ENCODE results near the gene RAET1L.
A peak's percentile ranks its signal among the peaks of the same experiment; 100 is the strongest.
"Not testable (repeated sequence)": the region's sequence is repeated elsewhere in the genome, so short reads cannot be mapped to it uniquely, and the experiment has no call there.

The RAET1L gene

DNA sequence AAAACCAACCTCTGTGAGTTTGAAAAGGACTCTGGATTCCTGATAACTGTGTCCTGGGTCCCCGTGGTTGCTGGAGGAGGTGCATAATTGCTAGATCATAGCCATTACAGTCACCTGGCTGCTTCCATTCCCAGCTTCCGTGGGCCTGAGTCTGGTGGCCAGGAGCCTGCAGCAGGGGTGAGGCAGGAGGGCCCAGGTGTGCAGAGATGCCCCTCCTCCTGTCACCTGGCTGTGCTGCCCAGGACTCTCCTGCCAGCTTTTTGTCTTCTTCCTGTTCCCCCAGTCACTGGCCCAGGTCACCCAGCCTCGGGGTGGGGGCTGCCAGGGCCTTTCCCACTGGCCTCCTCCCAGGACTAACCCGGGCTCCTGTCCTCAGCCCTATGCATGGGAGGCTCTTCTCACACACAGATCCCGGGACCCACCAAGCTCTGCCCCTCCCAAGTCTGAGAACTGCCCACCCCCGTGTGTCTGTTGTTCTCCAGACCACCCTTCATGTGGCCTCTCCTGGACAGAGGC is 30.0 kb downstream of the RAET1L start:
- no peaks in the 10 kb centered on the region for H3K9me3 ChIP-seq (ENCODE audit: low read depth, low read length)
- no peak overlapping the region for H3K27ac ChIP-seq
- H3K36me3 ChIP-seq (ENCODE audit: insufficient read depth, low read length) = no peaks in the 10 kb centered on the region
- TF ChIP-seq EZH2 (IDR thresholded peaks at IDR 0.05) (no peak), FOXP2 (optimal IDR thresholded peaks at IDR 0.05; ENCODE audit: control extremely low read depth, extremely low read length, insufficient read depth) (no peak)
- no peak overlapping the region for H3K9ac ChIP-seq (ENCODE audit: insufficient read length)
- no peak overlapping the region for H3K4me3 ChIP-seq
- DNase-seq (ENCODE audit: low read depth, low spot score) = no peak

DNA sequence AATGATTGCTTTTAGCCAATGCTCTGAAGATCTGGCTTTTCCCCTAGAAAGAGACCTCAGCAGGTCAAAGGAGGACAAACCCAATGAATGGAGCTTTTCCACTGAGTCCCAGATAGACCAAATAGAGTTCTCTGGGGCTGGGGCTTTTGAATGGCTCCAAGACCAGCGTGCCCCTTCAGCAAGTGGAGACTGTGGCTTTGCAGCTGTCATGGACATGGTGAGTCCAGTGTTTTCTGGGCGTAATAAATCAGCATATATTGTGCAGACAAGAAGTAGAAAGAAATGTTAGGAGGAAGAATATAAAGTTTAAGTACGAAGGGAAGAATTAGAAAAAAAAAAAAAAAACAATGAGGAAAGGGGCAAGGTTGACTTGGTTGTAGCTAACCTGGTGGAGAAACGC is 33.5 kb downstream of the RAET1L start:
- TF ChIP-seq EZH2 (IDR thresholded peaks at IDR 0.05) = no peak
- no peak for TF ChIP-seq FOXP2 (optimal IDR thresholded peaks at IDR 0.05; ENCODE audit: control extremely low read depth, extremely low read length, insufficient read depth)
- no peak for TF ChIP-seq POLR2AphosphoS5 (IDR thresholded peaks at IDR 0.05; ENCODE audit: borderline replicate concordance, low read depth, low read length)
- Histone ChIP-seq H3K27ac (no peak overlapping the region), H3K9ac (ENCODE audit: insufficient read length) (no peak overlapping the region), H3K4me3 (no peak overlapping the region), H3K9me3 (ENCODE audit: low read depth, low read length) (no peaks in the 10 kb centered on the region), H3K36me3 (ENCODE audit: insufficient read depth, low read length) (no peaks in the 10 kb centered on the region)
- no peak for DNase-seq (ENCODE audit: low read depth, low spot score)

DNA sequence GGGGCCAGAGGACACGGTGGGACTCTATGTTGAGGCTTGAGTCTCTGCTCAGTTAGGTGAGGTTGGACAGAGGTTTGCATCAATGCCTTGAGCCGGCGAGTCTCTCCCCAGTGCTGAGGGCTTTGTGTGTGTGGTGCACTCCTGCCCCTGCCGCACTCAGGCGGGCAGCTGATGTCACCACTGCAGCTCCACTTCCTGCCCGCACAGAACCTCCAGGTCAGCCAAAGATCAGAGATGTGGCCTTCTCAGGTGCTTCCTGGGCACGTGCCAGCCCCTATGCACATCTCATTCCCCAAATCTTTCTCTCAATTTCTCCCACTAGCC is 33.9 kb downstream of the RAET1L start:
- H3K4me3 ChIP-seq = peak overlapping the region; percentile 76; the same call in 1 of the 2 replicates
- not testable (repeated sequence) for H3K9me3 ChIP-seq (ENCODE audit: low read depth, low read length); DNase-seq (ENCODE audit: low read depth, low spot score); H3K27ac ChIP-seq; H3K9ac ChIP-seq (ENCODE audit: insufficient read length); H3K36me3 ChIP-seq (ENCODE audit: insufficient read depth, low read length)

DNA sequence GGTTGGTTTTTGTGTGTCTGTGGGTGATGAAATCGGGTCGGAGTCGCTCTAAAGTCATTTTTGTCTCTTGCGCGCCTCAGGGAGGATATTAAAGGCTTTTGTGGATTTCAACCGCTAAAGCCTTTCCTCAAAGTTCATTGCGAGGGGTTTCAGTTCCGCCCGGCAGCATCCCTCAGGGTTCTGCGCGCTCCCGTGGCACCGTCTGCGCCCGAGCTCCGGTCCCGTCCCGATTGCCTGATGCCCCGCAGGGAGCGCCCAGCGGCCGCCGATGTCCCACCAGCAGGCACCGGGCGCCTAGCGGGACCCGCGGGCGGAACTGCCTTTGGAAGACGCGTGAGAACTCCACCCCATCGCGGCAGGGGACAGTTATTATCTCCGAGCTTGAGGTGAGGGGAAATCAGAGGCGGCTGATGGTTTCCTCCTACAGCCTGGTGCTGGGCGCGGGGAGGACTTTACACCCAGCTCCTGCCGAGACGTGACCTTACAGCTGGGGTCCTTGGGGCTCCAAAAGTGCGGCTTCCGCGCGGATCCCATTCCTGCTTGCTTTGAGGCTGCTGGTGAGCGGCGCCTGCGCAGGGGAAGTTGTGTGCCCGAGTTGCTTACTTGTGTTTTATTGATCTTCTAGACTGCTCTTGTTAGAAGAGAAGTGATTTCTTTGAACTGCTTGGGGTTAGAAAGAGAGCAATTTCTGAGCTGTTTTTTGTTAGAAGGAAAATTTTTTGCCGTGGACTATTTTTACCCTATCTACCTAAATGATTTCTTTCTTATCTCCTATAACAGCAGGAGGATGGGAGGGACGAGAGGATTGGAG is 34.5 kb downstream of the RAET1L start:
- no peak overlapping the region for H3K9ac ChIP-seq (ENCODE audit: insufficient read length)
- H3K9me3 ChIP-seq (ENCODE audit: low read depth, low read length) = no peaks in the 10 kb centered on the region
- no peak for DNase-seq (ENCODE audit: low read depth, low spot score)
- no peaks in the 10 kb centered on the region for H3K36me3 ChIP-seq (ENCODE audit: insufficient read depth, low read length)
- H3K27ac ChIP-seq = no peak overlapping the region
- TF ChIP-seq EZH2 (IDR thresholded peaks at IDR 0.05) (peak; percentile 61), FOXP2 (optimal IDR thresholded peaks at IDR 0.05; ENCODE audit: control extremely low read depth, extremely low read length, insufficient read depth) (no peak)
- H3K4me3 ChIP-seq = peak overlapping the region; percentile 76

DNA sequence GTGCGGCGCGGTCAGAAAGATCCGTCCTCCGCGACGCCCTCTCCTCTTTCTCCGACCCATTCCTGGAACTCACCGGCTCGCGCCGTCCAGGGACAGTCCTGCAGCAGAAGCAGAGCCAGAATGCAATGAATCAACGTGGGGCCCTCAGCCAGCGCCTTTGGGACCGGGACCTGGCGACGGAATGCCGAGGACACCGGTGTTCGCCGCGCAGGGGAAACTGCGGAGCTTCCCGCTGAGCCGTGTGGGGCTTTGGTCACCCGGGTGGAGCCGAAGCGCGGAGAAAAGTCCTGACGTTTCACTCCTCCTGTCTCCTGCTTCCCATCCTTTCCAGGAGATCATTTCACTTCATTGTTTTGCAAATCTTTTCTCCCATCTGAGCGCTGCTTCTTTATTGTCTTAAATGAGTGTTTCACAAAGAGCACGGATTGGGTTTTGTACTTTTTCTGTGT is 35.1 kb downstream of the RAET1L start:
- no peak overlapping the region for H3K9ac ChIP-seq (ENCODE audit: insufficient read length)
- no peak for DNase-seq (ENCODE audit: low read depth, low spot score)
- H3K4me3 ChIP-seq = peak overlapping the region; percentile 76

DNA sequence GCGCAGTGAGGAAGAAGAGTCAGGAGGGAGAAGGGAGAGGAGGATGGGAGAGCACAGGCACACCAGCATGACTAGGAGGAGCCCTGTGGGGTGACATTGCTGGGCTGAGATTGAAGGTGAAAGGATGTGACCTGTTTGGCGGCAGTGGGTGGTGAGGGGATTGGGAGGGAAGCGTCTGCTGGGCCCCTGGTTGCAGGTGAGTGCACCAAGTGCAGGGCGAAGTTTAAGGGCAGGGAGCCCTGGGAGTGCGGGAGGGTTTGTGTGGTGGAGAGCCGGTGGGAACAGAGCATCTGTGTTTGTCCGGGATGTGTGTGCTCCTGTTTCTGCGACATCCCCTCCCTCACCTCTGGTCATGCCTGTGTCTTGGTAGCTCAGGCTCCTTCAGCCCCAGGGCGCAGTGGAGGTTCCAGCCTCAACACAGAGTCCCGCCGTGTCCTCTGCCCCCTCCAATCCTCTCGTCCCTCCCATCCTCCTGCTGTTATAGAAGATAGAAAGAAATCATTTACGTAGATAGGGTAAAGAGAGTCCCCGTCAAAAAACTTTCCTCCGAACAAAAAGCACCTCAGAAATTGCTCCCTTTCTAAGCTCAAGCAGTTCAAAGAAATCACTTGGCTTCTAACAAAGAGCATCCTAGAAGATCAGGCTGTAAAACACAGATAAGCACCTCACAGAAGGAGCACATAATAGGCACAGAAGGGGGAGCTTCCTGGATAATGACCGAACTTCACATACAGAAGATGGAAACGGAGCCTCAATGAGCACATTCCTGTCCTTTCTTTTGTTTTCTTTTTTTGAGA is 36.6 kb downstream of the RAET1L start:
- no peaks in the 10 kb centered on the region for H3K36me3 ChIP-seq (ENCODE audit: insufficient read depth, low read length)
- TF ChIP-seq EZH2 (IDR thresholded peaks at IDR 0.05) (no peak), POLR2AphosphoS5 (IDR thresholded peaks at IDR 0.05; ENCODE audit: borderline replicate concordance, low read depth, low read length) (no peak), FOXP2 (optimal IDR thresholded peaks at IDR 0.05; ENCODE audit: control extremely low read depth, extremely low read length, insufficient read depth) (no peak)
- H3K9me3 ChIP-seq (ENCODE audit: low read depth, low read length) = no peaks in the 10 kb centered on the region
- no peak for DNase-seq (ENCODE audit: low read depth, low spot score)
- H3K4me3 ChIP-seq = no peak overlapping the region
- no peak overlapping the region for H3K9ac ChIP-seq (ENCODE audit: insufficient read length)
- no peak overlapping the region for H3K27ac ChIP-seq

More for the DNA sequence above, 35.1 kb downstream of the RAET1L start:
- no peak overlapping the region for H3K27ac ChIP-seq
- no peak for TF ChIP-seq POLR2AphosphoS5 (IDR thresholded peaks at IDR 0.05; ENCODE audit: borderline replicate concordance, low read depth, low read length)
- no peak for TF ChIP-seq FOXP2 (optimal IDR thresholded peaks at IDR 0.05; ENCODE audit: control extremely low read depth, extremely low read length, insufficient read depth)
- TF ChIP-seq EZH2 (IDR thresholded peaks at IDR 0.05) = no peak
- H3K9me3 ChIP-seq (ENCODE audit: low read depth, low read length) = no peaks in the 10 kb centered on the region
- no peaks in the 10 kb centered on the region for H3K36me3 ChIP-seq (ENCODE audit: insufficient read depth, low read length)

DNA sequence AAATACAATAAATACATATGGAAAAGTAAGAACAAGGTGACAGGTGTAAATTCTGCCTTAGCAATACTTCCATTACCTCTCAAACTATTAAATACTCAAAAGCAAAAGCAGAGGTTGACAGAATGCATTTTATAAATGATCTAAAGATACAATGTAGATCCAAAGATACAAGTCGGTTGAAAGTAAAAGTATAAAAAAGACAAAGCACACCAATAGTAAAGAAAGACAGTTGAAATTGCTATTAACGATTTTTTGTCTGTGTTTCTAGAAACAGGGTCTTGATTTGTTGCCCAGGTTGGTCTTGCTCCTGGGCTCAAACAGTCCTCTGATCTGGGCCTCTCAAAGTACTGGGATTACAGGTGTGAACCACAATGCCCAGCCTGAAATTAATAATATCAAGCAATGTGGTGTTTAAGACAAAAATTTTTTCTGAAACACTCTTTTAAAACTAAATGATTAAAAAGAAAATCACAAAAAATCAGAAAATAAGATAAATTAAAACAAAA is 37.7 kb downstream of the RAET1L start:
- H3K9ac ChIP-seq (ENCODE audit: insufficient read length) = no peak overlapping the region

DNA sequence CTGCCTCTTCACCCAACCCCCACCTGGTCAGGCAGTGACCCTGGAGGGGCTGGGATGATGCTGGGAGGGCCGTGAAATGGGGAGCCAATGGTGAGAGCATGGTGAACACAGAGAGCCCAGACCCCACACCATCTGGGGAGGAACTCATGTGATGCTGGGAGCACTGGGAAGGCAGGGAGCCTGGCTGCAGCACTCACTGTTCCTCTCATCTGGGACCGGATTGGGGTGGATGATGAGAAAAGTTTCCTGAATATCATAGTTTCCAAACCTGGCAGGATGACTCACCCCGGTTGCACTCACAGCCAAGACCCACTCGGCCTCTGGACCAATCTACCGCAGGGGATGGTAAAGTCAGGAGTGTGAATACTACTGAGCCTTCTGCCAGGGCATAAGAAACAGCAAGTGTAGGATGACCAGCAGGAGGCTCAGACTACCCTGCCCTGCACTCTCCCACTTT is 39.8 kb downstream of the RAET1L start:
- TF ChIP-seq EZH2 (IDR thresholded peaks at IDR 0.05) = no peak
- no peak for TF ChIP-seq FOXP2 (optimal IDR thresholded peaks at IDR 0.05; ENCODE audit: control extremely low read depth, extremely low read length, insufficient read depth)

More for the DNA sequence above, 37.7 kb downstream of the RAET1L start:
- no peaks in the 10 kb centered on the region for H3K36me3 ChIP-seq (ENCODE audit: insufficient read depth, low read length)
- no peak overlapping the region for H3K4me3 ChIP-seq
- DNase-seq (ENCODE audit: low read depth, low spot score) = no peak
- TF ChIP-seq FOXP2 (optimal IDR thresholded peaks at IDR 0.05; ENCODE audit: control extremely low read depth, extremely low read length, insufficient read depth) = no peak
- TF ChIP-seq EZH2 (IDR thresholded peaks at IDR 0.05) = peak; percentile 11
- TF ChIP-seq POLR2AphosphoS5 (IDR thresholded peaks at IDR 0.05; ENCODE audit: borderline replicate concordance, low read depth, low read length) = no peak
- H3K9me3 ChIP-seq (ENCODE audit: low read depth, low read length) = no peaks in the 10 kb centered on the region
- no peak overlapping the region for H3K27ac ChIP-seq

More for the DNA sequence above, 39.8 kb downstream of the RAET1L start:
- H3K27ac ChIP-seq = no peak overlapping the region
- H3K36me3 ChIP-seq (ENCODE audit: insufficient read depth, low read length) = no peaks in the 10 kb centered on the region
- no peak overlapping the region for H3K4me3 ChIP-seq
- DNase-seq (ENCODE audit: low read depth, low spot score) = no peak
- no peak overlapping the region for H3K9ac ChIP-seq (ENCODE audit: insufficient read length)
- no peaks in the 10 kb centered on the region for H3K9me3 ChIP-seq (ENCODE audit: low read depth, low read length)

Measured in SK-N-MC (cell line).